NT2/D1 (cell line): ENCODE results near the gene ERN1.

ENCODE experiments used
- SUZ12 ChIP-seq: IDR thresholded peaks from 2 replicates; pipeline ENCODE4 v1.6.1; 2011; ENCODE audit not compliant: insufficient read length, insufficient read depth; ENCODE audit errors: extremely low read depth
- YY1 ChIP-seq: IDR thresholded peaks from 2 replicates; pipeline ENCODE4 v1.6.1; 2011; ENCODE audit not compliant: insufficient read length, insufficient read depth
- ZNF274 ChIP-seq: IDR thresholded peaks from 2 replicates; pipeline ENCODE4 v1.6.1; 2011; ENCODE audit warnings: mild to moderate bottlenecking, low read depth, low read length

DNA sequence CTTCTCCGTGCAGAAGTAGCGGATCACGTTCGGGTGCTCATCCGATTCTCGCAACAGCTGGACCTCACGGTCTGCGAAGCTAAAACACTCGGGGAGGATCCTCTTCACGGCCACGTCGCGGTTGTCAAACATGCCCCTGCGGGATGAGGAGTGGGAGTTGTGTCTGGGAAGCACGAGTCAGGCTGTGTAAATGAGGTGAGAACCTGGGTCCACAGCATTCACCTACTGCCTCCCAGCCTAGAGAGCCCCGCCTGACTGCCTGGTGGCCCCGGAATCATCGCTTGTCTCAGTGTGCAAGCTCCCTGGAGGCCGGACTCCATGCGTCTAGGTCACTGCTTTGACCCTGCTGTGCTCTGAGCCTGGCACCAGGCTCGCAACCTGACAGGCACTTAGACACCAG is 75.6 kb downstream of the ERN1 start:
- TF ChIP-seq ZNF274 (no peak), YY1 (no peak), SUZ12 (no peak)
